Breast epithelium (tissue), 4 donors: ENCODE measurements around the gene PIK3R5. TPM values are rescaled to one million over a fixed set of nuclear protein-coding genes. Genes with fewer than 3 reads are reported as not detected.

Experiments
- DNase-seq, 2 donors: peaks; one replicate each; pipeline ENCODE4 v3.0.0-alpha.2; 2019; ENCODE audit warnings: low spot score in 2 of 2
- H3K27ac ChIP-seq, 2 donors: fragments of 200-600 bp; sonication (generic) in 1 of 2; one replicate each; pipeline ENCODE4 v1.5.1; 2016 to 2019; ENCODE audit warnings: mild to moderate bottlenecking in 1 of 2
- H3K27me3 ChIP-seq, 2 donors: fragments of 200-600 bp; sonication (generic) in 1 of 2; one replicate each; pipeline versions ENCODE4 v1.5.1 to v1.6.0; 2017 to 2019; ENCODE audit warnings: control low read depth in 1 of 2, mild to moderate bottlenecking in 1 of 2
- H3K36me3 ChIP-seq: fragments of 200-600 bp; one replicate; pipeline ENCODE4 v1.5.1; 2019
- H3K4me1 ChIP-seq, 2 donors: fragments of 200-600 bp; sonication (generic); one replicate each; pipeline ENCODE4 v1.5.1; 2016 to 2019; ENCODE audit warnings: control low read depth in 1 of 2
- H3K4me3 ChIP-seq, 3 donors: fragments of 200-600 bp; sonication (generic); 1 replicate in 2 of 3; 2 replicates in 1 of 3; pipeline ENCODE4 v1.5.1; 2016 to 2019; ENCODE audit warnings: mild to moderate bottlenecking in 3 of 3, moderate library complexity in 2 of 3
- H3K9me3 ChIP-seq, 2 donors: fragments of 200-600 bp; sonication (generic) in 1 of 2; one replicate each; pipeline ENCODE4 v1.5.1; 2016 to 2019; ENCODE audit warnings: control low read depth in 1 of 2
- POLR2A ChIP-seq: fragments of 450-650 bp; IDR thresholded peaks from one replicate; pipeline ENCODE4 v1.6.1; 2016; ENCODE audit warnings: antibody characterized with exemption, mild to moderate bottlenecking, moderate library complexity
- POLR2AphosphoS5 ChIP-seq, 3 donors: sonication (generic); formaldehyde crosslinking; IDR thresholded peaks; one replicate each; pipeline ENCODE4 v1.6.1; 2017; ENCODE audit warnings: antibody characterized with exemption in 3 of 3
- intact Hi-C: fragments of 100-400 bp; cut with DNase I; formaldehyde crosslinking; loops from one replicate; pipeline ENCODE4 v1.15.1; 2023; ENCODE audit warnings: low total_unique reads
- total RNA-seq, 3 donors: library from RNA; depleted of rRNA; stranded (reverse); fragments of >200 nt; gene quantifications; one replicate each; pipeline ENCODE4 v1.1.0, GENCODE V29; 2016
- TF ChIP-seq, protein P1 (sequence below), 3 donors: fragments of 450-650 bp; IDR thresholded peaks; one replicate each; pipeline ENCODE4 v1.5.1; 2016 to 2017; ENCODE audit warnings: antibody characterized with exemption in 3 of 3, mild to moderate bottlenecking in 3 of 3, moderate library complexity in 3 of 3

Gene PIK3R5
- total RNA-seq, 3 donors from 2014 or later: 9.8 to 28.6 (median 12.3) TPM

DNA sequence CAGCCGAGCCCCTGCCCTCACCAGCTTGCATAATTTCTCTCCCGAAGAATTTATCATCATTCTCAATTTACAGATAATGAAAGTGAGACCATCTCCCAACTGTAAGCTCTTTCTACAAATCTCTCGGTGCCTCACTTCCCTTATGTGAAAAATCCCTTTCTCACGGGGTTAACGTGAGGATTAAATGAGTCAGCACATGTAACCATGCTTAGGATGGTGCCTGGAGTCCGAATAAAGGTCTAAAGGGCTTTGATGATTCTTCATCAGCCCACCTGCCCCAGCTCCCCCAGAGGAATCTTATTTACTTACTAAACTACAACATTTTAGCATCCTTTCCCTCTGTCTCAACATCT lies 73.2 kb downstream of the PIK3R5 start:
- Histone ChIP-seq H3K4me1 (no peaks in the 10 kb centered on the region), H3K4me3 (no peak overlapping the region), H3K9me3 (no peaks in the 10 kb centered on the region), H3K36me3 (no peaks in the 10 kb centered on the region), H3K27ac (no peak overlapping the region), H3K27me3 (no peaks in the 10 kb centered on the region)
- intact Hi-C loops: no loop called here
- DNase-seq: no peak
- TF ChIP-seq, protein P1, sequence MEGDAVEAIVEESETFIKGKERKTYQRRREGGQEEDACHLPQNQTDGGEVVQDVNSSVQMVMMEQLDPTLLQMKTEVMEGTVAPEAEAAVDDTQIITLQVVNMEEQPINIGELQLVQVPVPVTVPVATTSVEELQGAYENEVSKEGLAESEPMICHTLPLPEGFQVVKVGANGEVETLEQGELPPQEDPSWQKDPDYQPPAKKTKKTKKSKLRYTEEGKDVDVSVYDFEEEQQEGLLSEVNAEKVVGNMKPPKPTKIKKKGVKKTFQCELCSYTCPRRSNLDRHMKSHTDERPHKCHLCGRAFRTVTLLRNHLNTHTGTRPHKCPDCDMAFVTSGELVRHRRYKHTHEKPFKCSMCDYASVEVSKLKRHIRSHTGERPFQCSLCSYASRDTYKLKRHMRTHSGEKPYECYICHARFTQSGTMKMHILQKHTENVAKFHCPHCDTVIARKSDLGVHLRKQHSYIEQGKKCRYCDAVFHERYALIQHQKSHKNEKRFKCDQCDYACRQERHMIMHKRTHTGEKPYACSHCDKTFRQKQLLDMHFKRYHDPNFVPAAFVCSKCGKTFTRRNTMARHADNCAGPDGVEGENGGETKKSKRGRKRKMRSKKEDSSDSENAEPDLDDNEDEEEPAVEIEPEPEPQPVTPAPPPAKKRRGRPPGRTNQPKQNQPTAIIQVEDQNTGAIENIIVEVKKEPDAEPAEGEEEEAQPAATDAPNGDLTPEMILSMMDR (IDR thresholded peaks at IDR 0.05): no peak

DNA sequence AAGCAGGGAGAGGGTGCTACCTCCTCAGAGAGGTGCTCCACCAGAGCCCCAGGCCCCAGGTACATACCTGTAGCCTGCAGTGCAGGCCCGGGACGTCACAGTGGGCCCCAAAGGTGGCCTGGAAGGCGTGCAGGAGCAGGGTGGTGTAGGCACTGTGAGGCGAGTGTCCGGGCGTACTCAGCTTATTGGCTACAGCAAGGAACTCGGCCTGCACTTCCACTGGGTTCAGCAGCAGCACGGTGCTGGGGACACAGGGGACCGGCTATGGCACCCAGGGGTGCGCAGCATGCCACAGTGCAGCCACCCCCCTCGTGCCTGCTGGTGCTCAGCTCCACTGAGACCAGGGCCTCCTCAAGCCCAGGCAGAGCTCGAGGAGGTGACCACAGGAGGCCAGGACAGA lies 74.8 kb downstream of the PIK3R5 start:
- intact Hi-C loops: no loop called here

DNA sequence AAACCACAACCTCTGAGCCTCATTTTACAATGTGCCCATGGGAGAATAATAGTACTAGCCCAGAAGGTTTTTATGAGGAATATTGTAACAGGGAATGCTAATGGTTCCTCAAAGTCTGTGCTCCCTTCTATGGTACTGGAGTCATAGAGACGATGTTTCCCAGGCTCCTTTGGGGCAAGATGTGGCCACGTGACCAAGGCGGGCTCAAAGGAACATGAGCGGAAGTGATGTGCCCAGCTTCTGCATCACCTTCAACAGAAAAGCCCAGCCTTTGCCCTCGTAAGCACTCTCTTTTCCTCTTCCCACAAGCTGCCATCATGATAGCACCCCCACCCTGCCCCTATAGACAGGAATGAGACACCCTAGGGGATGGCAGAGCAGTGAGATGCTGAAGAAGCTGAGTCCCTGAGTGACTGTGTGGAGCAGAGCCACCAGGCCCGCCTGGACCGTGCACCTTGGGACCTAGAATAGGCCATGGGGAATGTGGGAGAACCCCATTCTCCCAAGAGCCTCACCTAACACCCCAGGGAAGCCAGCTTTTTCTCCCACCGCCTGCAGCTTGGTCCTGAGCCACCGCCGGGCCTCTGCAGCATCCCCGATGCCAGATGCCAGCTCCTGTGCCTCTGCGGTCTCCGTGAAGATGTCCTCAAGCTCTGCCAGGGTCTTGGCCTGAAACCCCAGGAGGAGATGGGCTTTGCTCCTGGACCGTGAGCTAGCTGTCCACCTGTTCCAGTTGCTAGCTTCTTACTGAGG lies 75.9 kb downstream of the PIK3R5 start:
- Histone ChIP-seq H3K27ac (no peak overlapping the region), H3K27me3 (no peaks in the 10 kb centered on the region), H3K36me3 (no peaks in the 10 kb centered on the region), H3K4me1 (no peaks in the 10 kb centered on the region), H3K4me3 (no peak overlapping the region), H3K9me3 (no peaks in the 10 kb centered on the region)
- TF ChIP-seq POLR2AphosphoS5 (IDR thresholded peaks at IDR 0.05): no peak
- TF ChIP-seq, protein P1 (IDR thresholded peaks at IDR 0.05): no peak
- TF ChIP-seq POLR2A: no peak
- no peak for DNase-seq
- intact Hi-C loops: no loop called here

More for the DNA sequence above, 74.8 kb downstream of the PIK3R5 start:
- Histone ChIP-seq H3K4me3 (no peak overlapping the region), H3K27me3 (no peaks in the 10 kb centered on the region), H3K27ac (no peak overlapping the region), H3K9me3 (no peaks in the 10 kb centered on the region), H3K36me3 (no peaks in the 10 kb centered on the region), H3K4me1 (no peaks in the 10 kb centered on the region)
- DNase-seq: no peak
- TF ChIP-seq, protein P1 (IDR thresholded peaks at IDR 0.05): no peak
- no peak for TF ChIP-seq POLR2AphosphoS5 (IDR thresholded peaks at IDR 0.05)
- no peak for TF ChIP-seq POLR2A

DNA sequence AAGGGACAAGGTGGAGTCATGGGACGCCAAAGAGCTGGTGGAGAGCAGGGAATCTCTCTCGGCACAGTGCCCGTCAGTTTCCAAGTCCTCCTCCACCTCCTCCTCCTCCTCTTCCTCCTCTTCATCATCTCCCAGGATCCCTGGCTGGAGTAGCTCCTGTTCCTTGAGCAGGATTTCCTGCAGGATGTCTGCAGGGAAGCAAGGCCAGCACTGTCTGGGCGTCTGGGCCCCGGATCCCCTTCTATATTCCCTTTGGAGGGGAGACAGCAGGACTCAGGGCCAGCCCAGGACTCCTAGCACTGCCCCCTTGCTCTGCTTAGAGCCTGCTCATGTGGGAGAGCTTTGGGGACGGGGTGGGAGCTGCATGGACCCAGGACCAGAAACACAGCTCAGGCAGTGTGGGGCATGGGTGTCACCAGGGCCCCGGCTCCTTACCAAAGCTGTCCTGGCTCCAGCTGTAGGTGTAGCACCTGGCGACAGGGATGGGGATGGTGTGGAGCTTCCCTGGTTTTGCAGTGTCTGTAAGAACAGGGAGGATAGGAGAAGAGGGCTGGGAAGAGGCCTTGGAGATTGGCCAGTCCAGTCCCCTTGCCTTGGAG lies 76.7 kb downstream of the PIK3R5 start:
- H3K36me3 ChIP-seq: no peaks in the 10 kb centered on the region
- intact Hi-C loops: no loop called here
- DNase-seq: no peak

More for the DNA sequence above, 76.7 kb downstream of the PIK3R5 start:
- no peak overlapping the region for H3K4me3 ChIP-seq
- TF ChIP-seq POLR2A: no peak
- TF ChIP-seq POLR2AphosphoS5 (IDR thresholded peaks at IDR 0.05): no peak
- TF ChIP-seq, protein P1 (IDR thresholded peaks at IDR 0.05): no peak
- H3K9me3 ChIP-seq: no peaks in the 10 kb centered on the region
- no peaks in the 10 kb centered on the region for H3K4me1 ChIP-seq
- no peak overlapping the region for H3K27ac ChIP-seq
- H3K27me3 ChIP-seq: no peaks in the 10 kb centered on the region
